ENCODE results near the gene PRR15L.

DNA sequence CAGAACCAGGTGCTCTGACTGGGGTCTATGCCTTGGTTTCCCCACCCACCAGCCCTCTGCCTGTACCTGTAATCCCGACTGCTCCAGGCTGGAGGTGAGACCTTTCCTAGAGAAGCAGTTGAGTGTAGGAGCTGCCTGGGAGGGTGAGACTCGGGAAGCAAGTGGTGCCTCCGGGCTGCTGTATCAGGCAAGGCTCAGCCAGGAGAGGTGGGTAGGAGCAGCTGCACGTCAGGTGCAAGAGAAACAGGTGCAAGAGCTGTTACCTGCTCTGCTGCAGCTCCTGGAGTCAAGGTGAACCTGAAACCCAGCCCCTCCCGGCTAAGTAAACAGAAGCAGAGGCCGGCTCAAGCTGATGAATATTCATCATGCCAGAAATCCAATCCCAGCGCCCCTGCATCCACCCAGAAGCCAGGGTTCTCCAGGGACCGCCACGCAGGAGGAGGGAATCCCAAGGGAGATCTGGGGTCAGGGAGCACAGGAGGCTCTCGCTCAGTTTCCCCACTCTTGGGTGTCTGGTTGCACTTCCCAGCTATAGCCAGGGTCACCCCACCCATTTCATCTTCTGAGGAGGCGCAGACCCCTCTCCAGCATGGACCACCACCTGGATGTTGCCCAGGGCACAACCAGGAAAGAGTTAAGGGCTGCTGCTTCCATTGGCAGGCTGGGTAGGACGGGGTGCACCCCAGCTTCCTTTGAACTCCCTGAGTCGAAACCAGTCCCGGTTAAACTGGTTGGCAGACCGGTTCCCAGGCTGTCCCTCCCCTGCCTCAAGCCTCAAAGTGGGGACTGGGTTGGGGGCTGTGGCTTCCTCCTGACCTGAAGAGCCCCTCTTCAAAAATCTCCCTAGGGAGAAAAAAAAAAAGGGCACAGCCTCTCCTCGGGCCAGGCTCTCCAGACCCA is at the start of gene PRR15L:
- TF ChIP-seq, protein P1, sequence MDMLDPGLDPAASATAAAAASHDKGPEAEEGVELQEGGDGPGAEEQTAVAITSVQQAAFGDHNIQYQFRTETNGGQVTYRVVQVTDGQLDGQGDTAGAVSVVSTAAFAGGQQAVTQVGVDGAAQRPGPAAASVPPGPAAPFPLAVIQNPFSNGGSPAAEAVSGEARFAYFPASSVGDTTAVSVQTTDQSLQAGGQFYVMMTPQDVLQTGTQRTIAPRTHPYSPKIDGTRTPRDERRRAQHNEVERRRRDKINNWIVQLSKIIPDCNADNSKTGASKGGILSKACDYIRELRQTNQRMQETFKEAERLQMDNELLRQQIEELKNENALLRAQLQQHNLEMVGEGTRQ (IDR thresholded peaks at IDR 0.05; ENCODE audit: low read depth, low read length), result no peak
- TF ChIP-seq, protein P2, sequence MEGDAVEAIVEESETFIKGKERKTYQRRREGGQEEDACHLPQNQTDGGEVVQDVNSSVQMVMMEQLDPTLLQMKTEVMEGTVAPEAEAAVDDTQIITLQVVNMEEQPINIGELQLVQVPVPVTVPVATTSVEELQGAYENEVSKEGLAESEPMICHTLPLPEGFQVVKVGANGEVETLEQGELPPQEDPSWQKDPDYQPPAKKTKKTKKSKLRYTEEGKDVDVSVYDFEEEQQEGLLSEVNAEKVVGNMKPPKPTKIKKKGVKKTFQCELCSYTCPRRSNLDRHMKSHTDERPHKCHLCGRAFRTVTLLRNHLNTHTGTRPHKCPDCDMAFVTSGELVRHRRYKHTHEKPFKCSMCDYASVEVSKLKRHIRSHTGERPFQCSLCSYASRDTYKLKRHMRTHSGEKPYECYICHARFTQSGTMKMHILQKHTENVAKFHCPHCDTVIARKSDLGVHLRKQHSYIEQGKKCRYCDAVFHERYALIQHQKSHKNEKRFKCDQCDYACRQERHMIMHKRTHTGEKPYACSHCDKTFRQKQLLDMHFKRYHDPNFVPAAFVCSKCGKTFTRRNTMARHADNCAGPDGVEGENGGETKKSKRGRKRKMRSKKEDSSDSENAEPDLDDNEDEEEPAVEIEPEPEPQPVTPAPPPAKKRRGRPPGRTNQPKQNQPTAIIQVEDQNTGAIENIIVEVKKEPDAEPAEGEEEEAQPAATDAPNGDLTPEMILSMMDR (conservative IDR thresholded peaks at IDR 0.05; ENCODE audit: low read depth, low read length), result no peak
- TF ChIP-seq MAFK (IDR thresholded peaks at IDR 0.05; ENCODE audit: low read depth, low read length) (no peak), POLR2A (IDR thresholded peaks at IDR 0.05; ENCODE audit: low read depth, low read length) (no peak), BHLHE40 (IDR thresholded peaks at IDR 0.05; ENCODE audit: low read depth, low read length) (no peak), MXI1 (IDR thresholded peaks at IDR 0.05; ENCODE audit: borderline replicate concordance, low read depth, low read length) (no peak), RAD21 (IDR thresholded peaks at IDR 0.05; ENCODE audit: low read length) (no peak), CEBPB (IDR thresholded peaks at IDR 0.05; ENCODE audit: low read depth, low read length) (no peak), MAZ (IDR thresholded peaks at IDR 0.05; ENCODE audit: borderline replicate concordance, low read depth, low read length) (no peak), SMC3 (IDR thresholded peaks at IDR 0.05; ENCODE audit: low read depth, low read length) (no peak), FOS (IDR thresholded peaks at IDR 0.05; ENCODE audit: low read depth, low read length) (no peak)
